ENCODE results near the gene METTL8.

METTL8 gene

GRCh38 chr2:171433763-171434012, at the start of gene METTL8:
Gene METTL8, minus strand, starts transcription at chr2:171433990. Its CDS starts 41,805 bp downstream, at chr2:171392185.
- no peak for DNase-seq (ENCODE audit: low spot score)

- DNase-seq (ENCODE audit: low spot score): no peak
These were observed 49.1 kb upstream of the METTL8 start for GRCh38 chr2:171482877-171483276.

- no peak for DNase-seq (ENCODE audit: low spot score)
These were observed 48.5 kb upstream of the METTL8 start for GRCh38 chr2:171482308-171482707.

GRCh38 chr2:171480908-171481307, 47.1 kb upstream of the METTL8 start:
- DNase-seq (ENCODE audit: low spot score): no peak

- no peak for DNase-seq (ENCODE audit: low spot score)
These were observed 45.5 kb upstream of the METTL8 start for GRCh38 chr2:171479154-171479814.

GRCh38 chr2:171478345-171478744, 44.6 kb upstream of the METTL8 start:
- no peak for DNase-seq (ENCODE audit: low spot score)

- no peak for DNase-seq (ENCODE audit: low spot score)
These were observed 42.2 kb upstream of the METTL8 start for GRCh38 chr2:171475979-171476378.

GRCh38 chr2:171470129-171470528, 36.3 kb upstream of the METTL8 start:
- DNase-seq (ENCODE audit: low spot score): no peak

- no peak for DNase-seq (ENCODE audit: low spot score)
These were observed 35.4 kb upstream of the METTL8 start for GRCh38 chr2:171469176-171469575.

GRCh38 chr2:171460537-171460936, 26.7 kb upstream of the METTL8 start:
- no peak for DNase-seq (ENCODE audit: low spot score)

- no peak for DNase-seq (ENCODE audit: low spot score)
These were observed 25.7 kb upstream of the METTL8 start for GRCh38 chr2:171459498-171459897.

GRCh38 chr2:171452773-171453172, 19.0 kb upstream of the METTL8 start:
- DNase-seq (ENCODE audit: low spot score): no peak

GRCh38 chr2:171451074-171451473, 17.3 kb upstream of the METTL8 start:
- no peak for DNase-seq (ENCODE audit: low spot score)

- no peak for DNase-seq (ENCODE audit: low spot score)
These were observed 13.9 kb upstream of the METTL8 start for GRCh38 chr2:171447675-171448074.

- no peak for DNase-seq (ENCODE audit: low spot score)
These were observed 7.7 kb upstream of the METTL8 start for GRCh38 chr2:171441470-171441869.

GRCh38 chr2:171436307-171436706, 2.5 kb upstream of the METTL8 start:
- DNase-seq (ENCODE audit: low spot score): no peak

- DNase-seq (ENCODE audit: low spot score): peak; percentile 73
These were observed 511 bp upstream of the METTL8 start, which contains the start of gene DCAF17 for GRCh38 chr2:171434013-171434989. Gene DCAF17, plus strand, starts transcription at chr2:171434226. Its CDS starts 352 bp downstream, at chr2:171434578.

GRCh38 chr2:171432969-171433762, 624 bp downstream of the METTL8 start:
- no peak for DNase-seq (ENCODE audit: low spot score)

- DNase-seq (ENCODE audit: low spot score): no peak
These were observed 1.4 kb downstream of the METTL8 start for GRCh38 chr2:171432206-171432968.

GRCh38 chr2:171431677-171432167, 2.1 kb downstream of the METTL8 start:
- DNase-seq (ENCODE audit: low spot score): no peak
